Measurements from ENCODE around the gene SNX4. TPM values are rescaled to one million over a fixed set of nuclear protein-coding genes. Genes with fewer than 3 reads are reported as not detected.

SNX4 gene
- total RNA-seq, 1 donor from 2014 or later, result 27.5 TPM

- H3K9me3 ChIP-seq, result no peaks in the 10 kb centered on the region
- peaks cover 0 to 9% of the 10 kb centered on the region in 2 donors for H3K36me3 ChIP-seq
- peaks cover 43% of the 10 kb centered on the region for H3K4me1 ChIP-seq
- TF ChIP-seq POLR2AphosphoS5 (IDR thresholded peaks at IDR 0.05; ENCODE audit: insufficient read depth in 1 of 2, low read depth in 1 of 2) (no peak), POLR2A (IDR thresholded peaks at IDR 0.05) (no peak), CTCF (IDR thresholded peaks at IDR 0.05) (no peak)
- H3K27me3 ChIP-seq, result no peaks in the 10 kb centered on the region
- intact Hi-C loops (cut with DNase I), result no loop called here
- no peak overlapping the region for H3K27ac ChIP-seq
- H3K4me3 ChIP-seq, result no peak overlapping the region
- DNase-seq (ENCODE audit: extremely low spot score in 2 of 2), result no peak
These were observed 4.6 kb downstream of the SNX4 start for GRCh38 chr3:125515421-125515820.

- Histone ChIP-seq H3K27ac (no peak overlapping the region), H3K36me3 (peaks cover 0 to 12% of the 10 kb centered on the region in 2 donors), H3K9me3 (no peaks in the 10 kb centered on the region), H3K4me1 (peaks cover 29% of the 10 kb centered on the region), H3K27me3 (no peaks in the 10 kb centered on the region), H3K4me3 (no peak overlapping the region)
- TF ChIP-seq POLR2A (IDR thresholded peaks at IDR 0.05) (no peak), CTCF (IDR thresholded peaks at IDR 0.05) (no peak), POLR2AphosphoS5 (IDR thresholded peaks at IDR 0.05; ENCODE audit: insufficient read depth in 1 of 2, low read depth in 1 of 2) (no peak)
- intact Hi-C loops (cut with DNase I), result no loop called here
- no peak for DNase-seq (ENCODE audit: extremely low spot score in 2 of 2)
These were observed 6.4 kb downstream of the SNX4 start for GRCh38 chr3:125513490-125514115.

GRCh38 chr3:125512135-125512920, 7.7 kb downstream of the SNX4 start:
- TF ChIP-seq POLR2A (IDR thresholded peaks at IDR 0.05) (no peak), POLR2AphosphoS5 (IDR thresholded peaks at IDR 0.05; ENCODE audit: insufficient read depth in 1 of 2, low read depth in 1 of 2) (no peak), CTCF (IDR thresholded peaks at IDR 0.05) (no peak)
- no peak for DNase-seq (ENCODE audit: extremely low spot score in 2 of 2)
- H3K27ac ChIP-seq, result no peak overlapping the region
- H3K27me3 ChIP-seq, result no peaks in the 10 kb centered on the region
- H3K4me3 ChIP-seq, result no peak overlapping the region
- H3K9me3 ChIP-seq, result no peaks in the 10 kb centered on the region
- H3K4me1 ChIP-seq, result peaks cover 16% of the 10 kb centered on the region
- intact Hi-C loops (cut with DNase I), result no loop called here
- H3K36me3 ChIP-seq, result peaks cover 0 to 16% of the 10 kb centered on the region in 2 donors

- Histone ChIP-seq H3K27ac (no peak overlapping the region), H3K27me3 (no peaks in the 10 kb centered on the region), H3K4me3 (no peak overlapping the region), H3K4me1 (peaks cover 13% of the 10 kb centered on the region), H3K36me3 (peaks cover 0 to 22% of the 10 kb centered on the region in 2 donors), H3K9me3 (no peaks in the 10 kb centered on the region)
- no peak for DNase-seq (ENCODE audit: extremely low spot score in 2 of 2)
- TF ChIP-seq CTCF (IDR thresholded peaks at IDR 0.05) (no peak), POLR2AphosphoS5 (IDR thresholded peaks at IDR 0.05; ENCODE audit: insufficient read depth in 1 of 2, low read depth in 1 of 2) (no peak), POLR2A (IDR thresholded peaks at IDR 0.05) (no peak)
- intact Hi-C loops (cut with DNase I), result no loop called here
These were observed 8.4 kb downstream of the SNX4 start for GRCh38 chr3:125511420-125512118.
